HepG2 (cell line): Measurements from ENCODE around the gene RABGAP1L. TPM values are rescaled to one million over a fixed set of nuclear protein-coding genes. Genes with fewer than 3 reads are reported as not detected.

Source experiments
- ATM ChIP-seq: fragments of 450-650 bp; IDR thresholded peaks from 2 replicates; pipeline ENCODE4 v1.7.1; 2017; ENCODE audit warnings: mild to moderate bottlenecking, borderline replicate concordance
- CCAR2 ChIP-seq: fragments of 200-400 bp; formaldehyde crosslinking; optimal IDR thresholded peaks from 2 replicates; pipeline ENCODE3; 2018; ENCODE audit warnings: low read depth, mild to moderate bottlenecking, low read length, moderate library complexity
- CREM ChIP-seq, 2 experiments: sonication (generic) in 1 of 2; formaldehyde crosslinking in 1 of 2; IDR thresholded peaks; 2 replicates each; pipeline versions ENCODE4 v1.4.0 to v1.6.1; 2016 to 2020; ENCODE audit warnings: antibody characterized with exemption in 1 of 2, mild to moderate bottlenecking in 1 of 2, missing genetic modification reagents in 1 of 2
- FOXK1 ChIP-seq: sonication (generic); formaldehyde crosslinking; IDR thresholded peaks from 2 replicates; pipeline ENCODE4 v1.4.0; 2020; ENCODE audit warnings: low read depth, missing genetic modification reagents, borderline replicate concordance
- GLI4 ChIP-seq: sonication (generic); formaldehyde crosslinking; IDR thresholded peaks from 2 replicates; pipeline ENCODE4 v1.5.1; 2020; ENCODE audit warnings: missing genetic modification reagents, mild to moderate bottlenecking, moderate library complexity, borderline replicate concordance
- JUND ChIP-seq: sonication (generic); formaldehyde crosslinking; IDR thresholded peaks from 2 replicates; pipeline ENCODE4 v1.8.0; 2022; ENCODE audit warnings: mild to moderate bottlenecking, missing genetic modification reagents
- MTA1 ChIP-seq: sonication (generic); formaldehyde crosslinking; IDR thresholded peaks from 2 replicates; pipeline ENCODE4 v1.4.0; 2020; ENCODE audit warnings: missing genetic modification reagents, mild to moderate bottlenecking, borderline replicate concordance
- NFE2L1 ChIP-seq: sonication (generic); formaldehyde crosslinking; IDR thresholded peaks from 2 replicates; pipeline ENCODE4 v1.4.0; 2020; ENCODE audit warnings: missing genetic modification reagents, mild to moderate bottlenecking, borderline replicate concordance
- NR2C2 ChIP-seq: sonication (generic); formaldehyde crosslinking; IDR thresholded peaks from 2 replicates; pipeline ENCODE4 v1.4.0; 2020; ENCODE audit warnings: missing genetic modification reagents, mild to moderate bottlenecking, moderate library complexity, borderline replicate concordance
- PITX1 ChIP-seq: sonication (generic); formaldehyde crosslinking; IDR thresholded peaks from 2 replicates; pipeline ENCODE4 v1.5.1; 2020; ENCODE audit warnings: mild to moderate bottlenecking, missing genetic modification reagents
- PPARG ChIP-seq: conservative IDR thresholded peaks from 2 replicates; pipeline ENCODE4 v1.6.1; 2016; ENCODE audit warnings: missing biosample characterization, missing genetic modification reagents
- RARG ChIP-seq: sonication (generic); formaldehyde crosslinking; IDR thresholded peaks from 2 replicates; pipeline ENCODE4 v1.4.0; 2020; ENCODE audit warnings: low read depth, mild to moderate bottlenecking, missing genetic modification reagents
- RCOR2 ChIP-seq: IDR thresholded peaks from 2 replicates; pipeline ENCODE4 v1.6.1; 2016; ENCODE audit warnings: missing biosample characterization, missing genetic modification reagents
- RFXAP ChIP-seq: sonication (generic); formaldehyde crosslinking; IDR thresholded peaks from 2 replicates; pipeline ENCODE4 v1.4.0; 2020; ENCODE audit warnings: missing genetic modification reagents, borderline replicate concordance
- SKI ChIP-seq: fragments of 450-650 bp; IDR thresholded peaks from one replicate; pipeline ENCODE4 v1.6.1; 2018; ENCODE audit warnings: mild to moderate bottlenecking; ENCODE audit not compliant: partially characterized antibody
- SMC3 ChIP-seq: IDR thresholded peaks from 2 replicates; pipeline ENCODE4 v1.6.1; 2011; ENCODE audit warnings: low read length, improper control_type of control experiment
- SOX5 ChIP-seq: IDR thresholded peaks from 2 replicates; pipeline ENCODE4 v1.6.1; 2016; ENCODE audit warnings: borderline replicate concordance
- TARDBP ChIP-seq: sonication (generic); formaldehyde crosslinking; IDR thresholded peaks from 2 replicates; pipeline ENCODE4 v1.8.0; 2022; ENCODE audit warnings: mild to moderate bottlenecking, missing genetic modification reagents
- ZBTB7B ChIP-seq: sonication (generic); formaldehyde crosslinking; IDR thresholded peaks from 2 replicates; pipeline ENCODE4 v1.4.0; 2020; ENCODE audit warnings: missing genetic modification reagents
- ZMYM2 ChIP-seq: sonication (generic); formaldehyde crosslinking; IDR thresholded peaks from 2 replicates; pipeline ENCODE4 v1.8.0; 2022; ENCODE audit warnings: mild to moderate bottlenecking, missing genetic modification reagents
- ZNF317 ChIP-seq: sonication (generic); formaldehyde crosslinking; IDR thresholded peaks from 2 replicates; pipeline ENCODE4 v1.5.0; 2020; ENCODE audit warnings: mild to moderate bottlenecking, missing genetic modification reagents
- ZNF549 ChIP-seq: sonication (generic); formaldehyde crosslinking; IDR thresholded peaks from 2 replicates; pipeline ENCODE4 v1.5.0; 2020; ENCODE audit warnings: missing genetic modification reagents
- ZNF780A ChIP-seq: sonication (generic); formaldehyde crosslinking; IDR thresholded peaks from 2 replicates; pipeline ENCODE4 v1.8.0; 2022; ENCODE audit warnings: mild to moderate bottlenecking, missing genetic modification reagents, moderate library complexity
- polyA plus RNA-seq, 8 experiments: library from polyadenylated mRNA; depleted of rRNA in 3 of 8; stranded (reverse) in 7 of 8; unstranded in 1 of 8; fragments of >200 nt; fragmentation: Illumina TruSeq in 4 of 8; extraction: Trizol in 4 of 8; gene quantifications; 2 replicates each; pipeline versions ENCODE4 v1.2.1 to v1.2.3, GENCODE V29; 2011 to 2016; ENCODE audit warnings: low read depth in 4 of 8, missing spikeins in 1 of 8, mixed read lengths in 1 of 8; ENCODE audit not compliant: insufficient read depth in 1 of 8
- total RNA-seq, 5 experiments: library from RNA; depleted of rRNA; stranded (reverse); fragments of >200 nt; fragmentation: Illumina TruSeq; extraction: Trizol; gene quantifications; 2 replicates each; pipeline ENCODE4 v1.2.3, GENCODE V29; 2016; ENCODE audit warnings: low read depth in 1 of 5
- TF ChIP-seq, protein P1 (sequence below): sonication (generic); formaldehyde crosslinking; IDR thresholded peaks from 2 replicates; pipeline ENCODE4 v1.8.0; 2022; ENCODE audit warnings: mild to moderate bottlenecking, missing genetic modification reagents, borderline replicate concordance
- TF ChIP-seq, protein P2 (sequence below): IDR thresholded peaks from 2 replicates; pipeline ENCODE4 v1.6.1; 2018; ENCODE audit warnings: missing genetic modification reagents, mild to moderate bottlenecking, missing compliant biosample characterization
- TF ChIP-seq, protein P3 (sequence below): sonication (generic); formaldehyde crosslinking; IDR thresholded peaks from 2 replicates; pipeline ENCODE4 v1.5.0; 2020; ENCODE audit warnings: missing genetic modification reagents

Gene RABGAP1L
- total and polyA plus RNA-seq, 2 of the 13 experiments (the other 11 are each of a cell fraction or from before 2014, with no cell fraction given): 7.9 to 22.6 TPM

DNA sequence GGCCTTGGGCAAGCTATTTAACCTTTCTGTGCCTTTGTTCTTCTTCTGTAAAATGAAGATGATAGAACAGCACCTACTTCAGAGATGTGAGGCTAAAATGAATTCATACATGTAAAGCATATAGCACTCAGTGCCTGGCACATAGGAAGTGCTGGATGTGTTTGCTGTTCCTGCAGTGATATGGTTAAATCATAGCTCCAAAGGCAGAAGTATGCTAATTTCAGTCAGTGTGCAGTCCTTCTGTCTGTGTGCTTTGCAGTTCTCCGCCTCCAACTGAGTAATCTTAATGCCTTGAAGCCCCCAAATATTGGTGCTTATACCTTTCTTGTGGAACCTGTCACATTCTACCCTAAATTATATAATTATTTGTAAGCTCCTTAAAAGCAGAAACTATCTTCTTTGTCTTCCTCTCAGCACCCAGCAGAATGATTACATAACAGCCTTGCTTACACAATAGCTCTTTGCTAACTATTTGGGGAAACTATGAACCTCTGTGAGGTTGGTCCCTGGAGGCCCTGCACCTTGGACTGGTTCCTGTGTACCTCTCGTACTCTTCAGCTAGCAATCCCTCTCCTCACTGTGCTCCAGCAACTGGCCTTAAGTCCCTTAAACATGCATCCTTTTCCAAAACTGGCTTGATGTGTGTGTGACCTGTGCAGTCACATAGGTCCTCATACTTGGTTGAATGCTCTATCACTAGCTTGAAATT is 783.4 kb downstream of the RABGAP1L start (continued):
- TF ChIP-seq, protein P1, sequence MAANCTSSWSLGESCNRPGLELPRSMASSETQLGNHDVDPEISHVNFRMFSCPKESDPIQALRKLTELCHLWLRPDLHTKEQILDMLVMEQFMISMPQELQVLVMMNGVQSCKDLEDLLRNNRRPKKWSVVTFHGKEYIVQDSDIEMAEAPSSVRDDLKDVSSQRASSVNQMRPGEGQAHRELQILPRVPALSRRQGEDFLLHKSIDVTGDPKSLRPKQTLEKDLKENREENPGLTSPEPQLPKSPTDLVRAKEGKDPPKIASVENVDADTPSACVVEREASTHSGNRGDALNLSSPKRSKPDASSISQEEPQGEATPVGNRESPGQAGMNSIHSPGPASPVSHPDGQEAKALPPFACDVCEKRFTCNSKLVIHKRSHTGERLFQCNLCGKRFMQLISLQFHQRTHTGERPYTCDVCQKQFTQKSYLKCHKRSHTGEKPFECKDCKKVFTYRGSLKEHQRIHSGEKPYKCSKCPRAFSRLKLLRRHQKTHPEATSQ (CRISPR knock-in tag): peak; percentile 31; the same call in 1 of the 2 replicates
- TF ChIP-seq TARDBP (peak; percentile 76), ATM (peak; percentile 54; the same call in 1 of the 2 replicates), CCAR2 (no peak), MTA1 (no peak; the same call in 1 of the 2 replicates), ZNF549 (CRISPR knock-in tag) (no peak), SKI (peak; percentile 17), NR2C2 (CRISPR knock-in tag) (peak; percentile 52; the same call in 1 of the 2 replicates), RFXAP (CRISPR knock-in tag) (peak; percentile 46; the same call in 1 of the 2 replicates), ZNF317 (CRISPR knock-in tag) (peak; percentile 92), CREM (IDR thresholded peaks at IDR 0.05) (peak; percentile 66), CREM (CRISPR knock-in tag; IDR thresholded peaks at IDR 0.05) (no peak), RCOR2 (CRISPR knock-in tag) (peak; percentile 88), PPARG (peak; percentile 76), JUND (CRISPR knock-in tag) (no peak), GLI4 (CRISPR knock-in tag) (no peak), NFE2L1 (no peak), SMC3 (peak; percentile 14; the same call in 1 of the 2 replicates), ZBTB7B (CRISPR knock-in tag) (0 out of 2 replicates have a peak, but pooled peaks have one; percentile 61), ZMYM2 (CRISPR knock-in tag) (peak; percentile 86), ZNF780A (no peak), FOXK1 (CRISPR knock-in tag) (peak; percentile 61; the same call in 1 of the 2 replicates), PITX1 (peak; percentile 77), SOX5 (CRISPR knock-in tag) (peak; percentile 88), RARG (CRISPR knock-in tag) (no peak)
- TF ChIP-seq, protein P2, sequence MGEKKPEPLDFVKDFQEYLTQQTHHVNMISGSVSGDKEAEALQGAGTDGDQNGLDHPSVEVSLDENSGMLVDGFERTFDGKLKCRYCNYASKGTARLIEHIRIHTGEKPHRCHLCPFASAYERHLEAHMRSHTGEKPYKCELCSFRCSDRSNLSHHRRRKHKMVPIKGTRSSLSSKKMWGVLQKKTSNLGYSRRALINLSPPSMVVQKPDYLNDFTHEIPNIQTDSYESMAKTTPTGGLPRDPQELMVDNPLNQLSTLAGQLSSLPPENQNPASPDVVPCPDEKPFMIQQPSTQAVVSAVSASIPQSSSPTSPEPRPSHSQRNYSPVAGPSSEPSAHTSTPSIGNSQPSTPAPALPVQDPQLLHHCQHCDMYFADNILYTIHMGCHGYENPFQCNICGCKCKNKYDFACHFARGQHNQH: peak; percentile 70
- TF ChIP-seq, protein P3, sequence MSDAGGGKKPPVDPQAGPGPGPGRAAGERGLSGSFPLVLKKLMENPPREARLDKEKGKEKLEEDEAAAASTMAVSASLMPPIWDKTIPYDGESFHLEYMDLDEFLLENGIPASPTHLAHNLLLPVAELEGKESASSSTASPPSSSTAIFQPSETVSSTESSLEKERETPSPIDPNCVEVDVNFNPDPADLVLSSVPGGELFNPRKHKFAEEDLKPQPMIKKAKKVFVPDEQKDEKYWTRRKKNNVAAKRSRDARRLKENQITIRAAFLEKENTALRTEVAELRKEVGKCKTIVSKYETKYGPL: peak; percentile 99
